Neuronal stem cell (in vitro differentiated cells): ENCODE data around the gene PCGF3.
"Not testable (repeated sequence)": the region's sequence is repeated elsewhere in the genome, so short reads cannot be mapped to it uniquely, and the experiment has no call there.

ENCODE experiments used
- DNase-seq: peaks from one replicate; pipeline ENCODE4 v3.0.0-alpha.2; 2013; ENCODE audit warnings: low spot score
- H2AFZ ChIP-seq: one replicate; pipeline ENCODE4 v1.6.1; 2013; ENCODE audit warnings: mild to moderate bottlenecking, low read length, inconsistent platforms
- H2AK5ac ChIP-seq: 2 replicates; pipeline ENCODE4 v1.6.1; 2013; ENCODE audit warnings: low read depth, mild to moderate bottlenecking, inconsistent platforms, low read length, moderate library complexity, mixed read lengths
- H2BK120ac ChIP-seq: 2 replicates; pipeline ENCODE4 v1.6.1; 2013; ENCODE audit warnings: low read depth, mild to moderate bottlenecking, inconsistent platforms, low read length, moderate library complexity, mixed read lengths
- H2BK12ac ChIP-seq: one replicate; pipeline ENCODE4 v1.6.1; 2013; ENCODE audit warnings: low read length, inconsistent platforms
- H2BK15ac ChIP-seq: 2 replicates; pipeline ENCODE4 v1.6.1; 2013; ENCODE audit warnings: mild to moderate bottlenecking, low read length, inconsistent platforms, mixed read lengths
- H2BK5ac ChIP-seq: one replicate; pipeline ENCODE4 v1.6.1; 2013; ENCODE audit warnings: inconsistent platforms, mild to moderate bottlenecking, low read length, moderate library complexity
- H3K14ac ChIP-seq: one replicate; pipeline ENCODE4 v1.6.1; 2013; ENCODE audit warnings: low read length, inconsistent platforms
- H3K18ac ChIP-seq: 2 replicates; pipeline ENCODE4 v1.6.1; 2013; ENCODE audit warnings: low read length, inconsistent platforms
- H3K23ac ChIP-seq: 2 replicates; pipeline ENCODE4 v1.6.1; 2013; ENCODE audit warnings: low read depth, mild to moderate bottlenecking, mixed read lengths, low read length, inconsistent platforms; ENCODE audit not compliant: poor library complexity
- H3K27ac ChIP-seq: replicated peaks from 3 replicates; pipeline ENCODE4 v1.5.1; 2013; ENCODE audit warnings: low read length, inconsistent platforms
- H3K27me3 ChIP-seq, 3 experiments: 2 replicates each; pipeline ENCODE4 v1.6.1; 2013; ENCODE audit warnings: low read length in 3 of 3, mild to moderate bottlenecking in 2 of 3, inconsistent platforms in 1 of 3, low read depth in 1 of 3, mixed read lengths in 1 of 3, moderate library complexity in 1 of 3; ENCODE audit not compliant: control insufficient read depth in 3 of 3, insufficient read depth in 3 of 3
- H3K36me3 ChIP-seq, 2 donors: replicated peaks in 1 of 2; 2 replicates each; pipeline ENCODE4 v1.6.1; 2013; ENCODE audit warnings: low read length in 2 of 2; ENCODE audit not compliant: control insufficient read depth in 2 of 2, insufficient read depth in 2 of 2
- H3K4ac ChIP-seq: 2 replicates; pipeline ENCODE4 v1.6.1; 2013; ENCODE audit warnings: inconsistent platforms, mild to moderate bottlenecking, low read length, moderate library complexity
- H3K4me1 ChIP-seq, 2 donors: 1 replicate in 1 of 2; 2 replicates in 1 of 2; pipeline ENCODE4 v1.6.1; 2013; ENCODE audit warnings: low read length in 2 of 2, low read depth in 1 of 2; ENCODE audit not compliant: control insufficient read depth in 2 of 2, insufficient read depth in 1 of 2
- H3K4me2 ChIP-seq: one replicate; pipeline ENCODE4 v1.6.1; 2013; ENCODE audit warnings: mild to moderate bottlenecking, low read length, inconsistent platforms; ENCODE audit not compliant: insufficient read depth, poor library complexity, severe bottlenecking
- H3K4me3 ChIP-seq, 2 donors: 2 replicates each; pipeline ENCODE4 v1.5.1; 2013; ENCODE audit warnings: low read length in 2 of 2, mild to moderate bottlenecking in 2 of 2, inconsistent platforms in 1 of 2, moderate library complexity in 1 of 2
- H3K79me1 ChIP-seq: one replicate; pipeline ENCODE4 v1.6.1; 2013; ENCODE audit warnings: low read depth, mild to moderate bottlenecking, inconsistent platforms, low read length, moderate library complexity
- H3K9ac ChIP-seq: one replicate; pipeline ENCODE4 v1.6.1; 2013; ENCODE audit warnings: mild to moderate bottlenecking, low read depth, low read length, inconsistent platforms; ENCODE audit not compliant: poor library complexity
- H3K9me3 ChIP-seq, 2 donors: replicated peaks in 1 of 2; 2 replicates each; pipeline versions ENCODE3 to v1.6.1; 2013; ENCODE audit warnings: low read length in 2 of 2, mild to moderate bottlenecking in 2 of 2, inconsistent platforms in 1 of 2, low read depth in 1 of 2, mixed read lengths in 1 of 2, moderate library complexity in 1 of 2; ENCODE audit not compliant: control insufficient read depth in 2 of 2, insufficient read depth in 1 of 2
- H4K8ac ChIP-seq: one replicate; pipeline ENCODE4 v1.6.1; 2013; ENCODE audit warnings: low read depth, mild to moderate bottlenecking, inconsistent platforms, low read length, moderate library complexity
- H4K91ac ChIP-seq: one replicate; pipeline ENCODE4 v1.6.1; 2013; ENCODE audit warnings: low read length, low read depth, mild to moderate bottlenecking, inconsistent platforms; ENCODE audit not compliant: poor library complexity
- WGBS, 2 donors: extraction: QIAGEN DNeasy Blood & Tissue Kit; methylation state at CpG; one replicate each; pipeline ENCODE4 v1.1.7; 2013; ENCODE audit warnings: missing lambda C conversion rate in 2 of 2, mixed read lengths in 1 of 2; ENCODE audit not compliant: insufficient read length in 2 of 2, insufficient replicate concordance in 1 of 2; ENCODE audit errors: extremely low coverage in 2 of 2; 5-methylcytosine and 5-hydroxymethylcytosine counted together

PCGF3 gene

GRCh38 chr4:774419-775092 lies 68.9 kb downstream of the PCGF3 start:
- H3K9me3 ChIP-seq, H3K4me1 ChIP-seq, H2BK120ac ChIP-seq, H2AK5ac ChIP-seq, H2BK15ac ChIP-seq, H3K14ac ChIP-seq, H4K8ac ChIP-seq, H2AFZ ChIP-seq, H3K4ac ChIP-seq, H4K91ac ChIP-seq, H3K18ac ChIP-seq, H3K4me2 ChIP-seq, H3K27me3 ChIP-seq, H3K27ac ChIP-seq, H3K23ac ChIP-seq, DNase-seq, H3K4me3 ChIP-seq, H3K9ac ChIP-seq, H2BK12ac ChIP-seq, H2BK5ac ChIP-seq: not testable (repeated sequence)
- H3K79me1 ChIP-seq: peaks cover 21% of the 10 kb centered on the region
- H3K36me3 ChIP-seq: peaks cover 37 to 95% of the 10 kb centered on the region in 2 donors
- WGBS, 2 donors: no CpG with 5 or more reads among the region's 30 CpGs

GRCh38 chr4:775485-775884 lies 69.9 kb downstream of the PCGF3 start:
- H3K4me1 ChIP-seq, H4K8ac ChIP-seq, H3K14ac ChIP-seq, H3K18ac ChIP-seq, H2BK5ac ChIP-seq, H2AFZ ChIP-seq, H3K4me3 ChIP-seq, H3K23ac ChIP-seq, H2BK120ac ChIP-seq, H4K91ac ChIP-seq, H3K9me3 ChIP-seq, H3K9ac ChIP-seq, H3K27ac ChIP-seq, H2BK15ac ChIP-seq, H3K4me2 ChIP-seq, H3K4ac ChIP-seq, H3K27me3 ChIP-seq, DNase-seq, H2AK5ac ChIP-seq, H2BK12ac ChIP-seq: not testable (repeated sequence)
- no CpG with 5 or more reads among the region's 2 CpGs for WGBS, 2 donors
- Histone ChIP-seq H3K36me3 (peaks cover 35 to 95% of the 10 kb centered on the region in 2 donors), H3K79me1 (peaks cover 27% of the 10 kb centered on the region)

DNA sequence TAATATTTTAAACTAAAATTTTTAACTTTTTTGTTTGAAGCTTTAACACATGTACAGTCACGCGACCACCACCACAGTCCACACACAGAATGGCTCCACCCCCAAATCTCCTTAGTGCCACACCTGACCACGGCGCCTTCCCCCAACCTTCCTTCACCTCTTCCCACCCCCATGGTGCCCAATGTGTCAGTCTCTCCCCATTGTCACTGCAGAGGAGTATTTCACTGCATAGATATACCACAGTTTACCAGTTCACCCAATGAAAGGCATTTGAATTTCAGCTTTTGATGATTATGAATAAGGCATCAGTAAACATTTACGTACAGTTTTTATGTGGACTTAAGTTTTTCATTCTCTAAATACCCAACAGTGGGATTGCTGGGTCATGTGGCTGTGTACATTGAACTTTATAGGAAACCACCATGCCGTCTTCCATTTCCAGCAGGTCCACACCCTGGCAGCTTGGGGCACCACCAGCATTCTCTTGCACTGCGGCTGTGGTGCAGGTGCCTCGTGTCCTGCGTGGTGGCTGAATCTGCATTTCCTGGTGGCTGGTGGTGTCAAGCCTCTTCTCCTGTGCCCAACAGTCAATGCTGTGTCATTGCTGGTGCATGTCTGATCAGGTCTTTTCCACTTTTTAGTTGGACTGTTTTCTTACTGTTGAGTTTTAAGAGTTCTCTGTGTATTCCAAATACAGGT lies 71.3 kb downstream of the PCGF3 start:
- Histone ChIP-seq H2AFZ (no peak overlapping the region), H3K4me3 (no peak overlapping the region), H3K23ac (no peak overlapping the region), H3K18ac (no peak overlapping the region), H3K14ac (no peak overlapping the region), H4K91ac (no peak overlapping the region), H2BK120ac (no peak overlapping the region), H3K79me1 (peaks cover 35% of the 10 kb centered on the region), H2BK12ac (no peak overlapping the region), H3K4ac (no peak overlapping the region), H2BK5ac (no peak overlapping the region), H4K8ac (no peak overlapping the region), H3K27me3 (no peaks in the 10 kb centered on the region), H2AK5ac (no peak overlapping the region), H3K36me3 (peaks cover 29 to 84% of the 10 kb centered on the region in 2 donors), H3K27ac (no peak overlapping the region), H3K4me2 (no peak overlapping the region), H2BK15ac (no peak overlapping the region), H3K9me3 (peaks cover 2 to 3% of the 10 kb centered on the region in 2 donors), H3K9ac (no peak overlapping the region), H3K4me1 (peaks cover 6 to 8% of the 10 kb centered on the region in 2 donors)
- no CpG with 5 or more reads among the region's 9 CpGs for WGBS, 2 donors
- DNase-seq: no peak

- H3K23ac ChIP-seq: no peak overlapping the region
- no peak overlapping the region for H3K4ac ChIP-seq
- peaks cover 2 to 3% of the 10 kb centered on the region in 2 donors for H3K9me3 ChIP-seq
- no peak overlapping the region for H4K8ac ChIP-seq
- no peak overlapping the region for H3K27ac ChIP-seq
- H3K9ac ChIP-seq: no peak overlapping the region
- H2BK120ac ChIP-seq: no peak overlapping the region
- no peak overlapping the region for H3K14ac ChIP-seq
- peaks cover 28 to 79% of the 10 kb centered on the region in 2 donors for H3K36me3 ChIP-seq
- no peak overlapping the region for H2AK5ac ChIP-seq
- H4K91ac ChIP-seq: no peak overlapping the region
- no peak for DNase-seq
- H3K4me1 ChIP-seq: peaks cover 11 to 12% of the 10 kb centered on the region in 2 donors
- no peaks in the 10 kb centered on the region for H3K27me3 ChIP-seq
- no peak overlapping the region for H3K4me3 ChIP-seq
- peaks cover 34% of the 10 kb centered on the region for H3K79me1 ChIP-seq
- no peak overlapping the region for H2BK12ac ChIP-seq
- WGBS, 2 donors: no CpG with 5 or more reads among the region's 6 CpGs
- no peak overlapping the region for H2AFZ ChIP-seq
- H2BK15ac ChIP-seq: no peak overlapping the region
- no peak overlapping the region for H3K18ac ChIP-seq
- no peak overlapping the region for H2BK5ac ChIP-seq
- H3K4me2 ChIP-seq: no peak overlapping the region
These were observed 72.1 kb downstream of the PCGF3 start for GRCh38 chr4:777520-778262.
